Panc1 (cell line): ENCODE results near the gene AP3D1. TPM values are rescaled to one million over a fixed set of nuclear protein-coding genes. Genes with fewer than 3 reads are reported as not detected.

Source experiments
- ATAC-seq: fragments of 200-7000 bp; cut with Tn5 transposase; 2 replicates; pipeline ENCODE4 v1.9.1; 2020; ENCODE audit warnings: mild to moderate bottlenecking, moderate library complexity
- BruUV-seq: library from RNA; stranded (reverse); fragments of 400-500 nt; replicated peaks from 2 replicates; lab custom pipeline; 2021; lab: Mats Ljungman, UMichigan
- CTCF ChIA-PET: fragments of 300-600 bp; sonication (Branson Sonifier 250); formaldehyde crosslinking; loops from one replicate; lab custom pipeline; 2022; ENCODE audit warnings: antibody characterized with exemption; lab: Charles Lee
- POLR2A ChIA-PET: fragments of 300-600 bp; sonication (Branson Sonifier 250); formaldehyde crosslinking; loops from one replicate; lab custom pipeline; 2022; ENCODE audit warnings: antibody characterized with exemption; lab: Charles Lee
- DNase-seq: peaks from one replicate; pipeline ENCODE4 v3.0.0-alpha.2; 2010; ENCODE audit warnings: low read depth, low spot score
- H3K27ac ChIP-seq: 2 replicates; pipeline ENCODE4 v1.5.1; 2011; ENCODE audit warnings: mild to moderate bottlenecking, low read length, inconsistent platforms
- H3K27me3 ChIP-seq: fragments of 200-500 bp; sonication (Bioruptor generic); 2 replicates; pipeline ENCODE4 v1.6.0; 2014; ENCODE audit warnings: low read length, inconsistent platforms; ENCODE audit not compliant: control insufficient read depth, insufficient read depth
- H3K36me3 ChIP-seq: fragments of 200-500 bp; sonication (Bioruptor generic); 2 replicates; pipeline ENCODE4 v1.5.1; 2014; ENCODE audit warnings: inconsistent platforms, mild to moderate bottlenecking, low read length, moderate library complexity; ENCODE audit not compliant: control insufficient read depth, insufficient read depth
- H3K4me1 ChIP-seq: 2 replicates; pipeline ENCODE4 v1.5.1; 2011; ENCODE audit warnings: inconsistent platforms, mild to moderate bottlenecking, low read length, moderate library complexity; ENCODE audit not compliant: control insufficient read depth, insufficient read depth
- H3K4me3 ChIP-seq, 2 experiments: 2 replicates each; pipeline ENCODE4 v1.5.1; 2011 to 2012; ENCODE audit warnings: low read depth in 2 of 2, low read length in 2 of 2, mild to moderate bottlenecking in 2 of 2, inconsistent platforms in 1 of 2, moderate library complexity in 1 of 2
- H3K9me3 ChIP-seq: fragments of 200-500 bp; sonication (Bioruptor generic); 2 replicates; pipeline ENCODE4 v1.5.1; 2014; ENCODE audit warnings: low read depth, mild to moderate bottlenecking, inconsistent platforms, low read length, moderate library complexity; ENCODE audit not compliant: control insufficient read depth, insufficient read depth
- POLR2AphosphoS5 ChIP-seq: IDR thresholded peaks from 2 replicates; pipeline ENCODE4 v1.6.1; 2012; ENCODE audit warnings: mild to moderate bottlenecking, low read depth, low read length, moderate library complexity
- SIN3A ChIP-seq: IDR thresholded peaks from 2 replicates; pipeline ENCODE4 v1.6.1; 2012; ENCODE audit warnings: low read depth, mild to moderate bottlenecking, low read length, moderate library complexity, borderline replicate concordance; ENCODE audit not compliant: insufficient read depth
- TCF7L2 ChIP-seq: IDR thresholded peaks from 2 replicates; pipeline ENCODE4 v1.6.1; 2011; ENCODE audit warnings: mild to moderate bottlenecking, low read depth, low read length, inconsistent platforms
- in situ Hi-C: cut with HindIII; loops from 2 replicates; pipeline ENCODE4 v1.10.0; 2016; ENCODE audit warnings: low sequenced_read_pairs, low pct_unique_long_range_greater_than_20kb
- intact Hi-C: fragments of 100-400 bp; cut with micrococcal nuclease; formaldehyde crosslinking; loops from one replicate; pipeline ENCODE4 v1.10.0; 2022; ENCODE audit not compliant: unreplicated experiment
- total RNA-seq: library from RNA; stranded (reverse); gene quantifications from one replicate; pipeline ENCODE4 v1.2.1, GENCODE V29; 2021; ENCODE audit not compliant: unreplicated experiment
- TF ChIP-seq, protein P1 (sequence below), 2 experiments: IDR thresholded peaks; 2 replicates each; pipeline ENCODE4 v1.6.1; 2011 to 2012; ENCODE audit warnings: low read depth in 2 of 2, control low read depth in 1 of 2, low read length in 1 of 2, mild to moderate bottlenecking in 1 of 2, moderate library complexity in 1 of 2; ENCODE audit not compliant: insufficient read depth in 1 of 2
- TF ChIP-seq, protein P2 (sequence below): fragments of 450-650 bp; IDR thresholded peaks from 2 replicates; pipeline ENCODE4 v1.5.1; 2017; ENCODE audit warnings: mild to moderate bottlenecking

AP3D1 gene
- total RNA-seq, 1 experiment from 2014 or later: 167 TPM

DNA sequence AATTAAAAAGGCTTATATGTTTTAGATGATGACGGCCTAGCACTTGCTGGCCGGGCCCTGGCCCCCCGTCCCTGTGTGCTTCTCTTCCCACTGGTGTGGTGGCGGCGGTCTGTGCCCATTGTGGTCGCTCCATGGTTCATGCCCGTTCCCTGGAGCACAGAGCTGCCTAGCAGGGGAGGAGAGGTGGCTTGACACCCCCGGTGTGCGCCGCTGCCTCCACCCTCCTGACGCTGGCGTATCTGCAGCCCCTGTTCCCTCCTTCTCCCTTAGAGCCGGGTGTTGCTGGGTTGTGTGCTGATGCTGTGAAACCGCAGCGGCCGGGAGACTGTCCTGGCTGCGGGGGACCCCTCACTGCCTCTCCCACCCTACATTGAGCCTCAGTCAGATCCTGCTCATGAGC, 41.5 kb upstream of the AP3D1 start:
- DNase-seq (no peak), ATAC-seq (no peak)
- no peaks in the 10 kb centered on the region for H3K27me3 ChIP-seq
- no TSS peak for BruUV-seq
- no peak overlapping the region for H3K27ac ChIP-seq
- ChIA-PET POLR2A (no interaction called here), CTCF (no interaction called here)
- H3K36me3 ChIP-seq: no peaks in the 10 kb centered on the region; the same call in 1 of the 2 replicates
- intact Hi-C loops: no loop called here
- in situ Hi-C loops: no loop called here
- H3K9me3 ChIP-seq: no peaks in the 10 kb centered on the region
- H3K4me3 ChIP-seq: no peak overlapping the region
- TF ChIP-seq, protein P1, sequence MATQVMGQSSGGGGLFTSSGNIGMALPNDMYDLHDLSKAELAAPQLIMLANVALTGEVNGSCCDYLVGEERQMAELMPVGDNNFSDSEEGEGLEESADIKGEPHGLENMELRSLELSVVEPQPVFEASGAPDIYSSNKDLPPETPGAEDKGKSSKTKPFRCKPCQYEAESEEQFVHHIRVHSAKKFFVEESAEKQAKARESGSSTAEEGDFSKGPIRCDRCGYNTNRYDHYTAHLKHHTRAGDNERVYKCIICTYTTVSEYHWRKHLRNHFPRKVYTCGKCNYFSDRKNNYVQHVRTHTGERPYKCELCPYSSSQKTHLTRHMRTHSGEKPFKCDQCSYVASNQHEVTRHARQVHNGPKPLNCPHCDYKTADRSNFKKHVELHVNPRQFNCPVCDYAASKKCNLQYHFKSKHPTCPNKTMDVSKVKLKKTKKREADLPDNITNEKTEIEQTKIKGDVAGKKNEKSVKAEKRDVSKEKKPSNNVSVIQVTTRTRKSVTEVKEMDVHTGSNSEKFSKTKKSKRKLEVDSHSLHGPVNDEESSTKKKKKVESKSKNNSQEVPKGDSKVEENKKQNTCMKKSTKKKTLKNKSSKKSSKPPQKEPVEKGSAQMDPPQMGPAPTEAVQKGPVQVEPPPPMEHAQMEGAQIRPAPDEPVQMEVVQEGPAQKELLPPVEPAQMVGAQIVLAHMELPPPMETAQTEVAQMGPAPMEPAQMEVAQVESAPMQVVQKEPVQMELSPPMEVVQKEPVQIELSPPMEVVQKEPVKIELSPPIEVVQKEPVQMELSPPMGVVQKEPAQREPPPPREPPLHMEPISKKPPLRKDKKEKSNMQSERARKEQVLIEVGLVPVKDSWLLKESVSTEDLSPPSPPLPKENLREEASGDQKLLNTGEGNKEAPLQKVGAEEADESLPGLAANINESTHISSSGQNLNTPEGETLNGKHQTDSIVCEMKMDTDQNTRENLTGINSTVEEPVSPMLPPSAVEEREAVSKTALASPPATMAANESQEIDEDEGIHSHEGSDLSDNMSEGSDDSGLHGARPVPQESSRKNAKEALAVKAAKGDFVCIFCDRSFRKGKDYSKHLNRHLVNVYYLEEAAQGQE (IDR thresholded peaks at IDR 0.05; ENCODE audit: insufficient read depth in 1 of 2, low read depth in 2 of 2, low read length in 1 of 2): no peak
- H3K4me1 ChIP-seq: no peaks in the 10 kb centered on the region

DNA sequence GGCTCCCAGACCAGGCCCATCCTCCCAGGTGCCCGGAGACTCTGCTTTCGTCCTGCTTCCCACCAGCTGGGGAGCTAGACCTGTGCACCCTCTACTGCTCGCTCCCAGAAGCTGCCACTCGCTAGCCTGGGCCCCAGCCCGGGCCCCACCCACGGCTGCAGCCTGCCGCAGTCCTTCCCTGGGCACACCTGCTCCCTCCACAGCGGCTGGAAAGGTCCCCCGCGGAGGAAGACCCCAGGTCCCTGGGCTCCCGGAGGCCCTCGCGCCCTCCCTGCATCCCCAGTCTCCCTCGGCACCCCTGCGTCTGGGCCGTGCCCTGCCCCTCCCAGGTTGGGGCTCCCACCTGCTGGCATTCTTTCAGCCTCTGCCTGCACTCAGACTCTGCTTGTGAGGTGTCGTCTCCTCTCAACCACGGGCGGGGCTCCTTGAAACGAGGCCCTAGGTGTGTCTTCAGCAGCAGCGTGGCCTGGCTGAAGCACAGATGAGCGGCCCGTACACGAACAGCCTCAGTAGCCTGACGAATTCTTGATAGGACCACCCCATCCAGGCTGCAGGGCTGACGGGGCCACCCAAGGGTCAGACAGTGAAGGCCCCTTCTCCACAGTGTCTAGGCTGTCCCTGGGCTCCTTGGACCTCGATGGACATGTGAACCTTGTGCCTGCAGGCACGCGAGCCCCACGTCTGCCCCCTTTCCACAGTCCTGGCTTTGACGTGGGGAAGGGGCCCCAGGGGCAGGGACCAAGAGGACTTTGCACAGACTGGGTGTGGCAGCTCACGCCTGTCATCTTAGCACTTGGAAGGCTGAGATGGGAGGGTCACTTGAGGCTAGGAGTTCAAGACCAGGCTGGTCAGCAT, 40.3 kb upstream of the AP3D1 start:
- no peak overlapping the region for H3K4me3 ChIP-seq
- no peak for DNase-seq
- ChIA-PET CTCF (no interaction called here), POLR2A (no interaction called here)
- H3K4me1 ChIP-seq: no peaks in the 10 kb centered on the region
- no peak overlapping the region for H3K27ac ChIP-seq
- TF ChIP-seq, protein P2, sequence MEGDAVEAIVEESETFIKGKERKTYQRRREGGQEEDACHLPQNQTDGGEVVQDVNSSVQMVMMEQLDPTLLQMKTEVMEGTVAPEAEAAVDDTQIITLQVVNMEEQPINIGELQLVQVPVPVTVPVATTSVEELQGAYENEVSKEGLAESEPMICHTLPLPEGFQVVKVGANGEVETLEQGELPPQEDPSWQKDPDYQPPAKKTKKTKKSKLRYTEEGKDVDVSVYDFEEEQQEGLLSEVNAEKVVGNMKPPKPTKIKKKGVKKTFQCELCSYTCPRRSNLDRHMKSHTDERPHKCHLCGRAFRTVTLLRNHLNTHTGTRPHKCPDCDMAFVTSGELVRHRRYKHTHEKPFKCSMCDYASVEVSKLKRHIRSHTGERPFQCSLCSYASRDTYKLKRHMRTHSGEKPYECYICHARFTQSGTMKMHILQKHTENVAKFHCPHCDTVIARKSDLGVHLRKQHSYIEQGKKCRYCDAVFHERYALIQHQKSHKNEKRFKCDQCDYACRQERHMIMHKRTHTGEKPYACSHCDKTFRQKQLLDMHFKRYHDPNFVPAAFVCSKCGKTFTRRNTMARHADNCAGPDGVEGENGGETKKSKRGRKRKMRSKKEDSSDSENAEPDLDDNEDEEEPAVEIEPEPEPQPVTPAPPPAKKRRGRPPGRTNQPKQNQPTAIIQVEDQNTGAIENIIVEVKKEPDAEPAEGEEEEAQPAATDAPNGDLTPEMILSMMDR: no peak
- no peak for TF ChIP-seq TCF7L2
- TF ChIP-seq SIN3A: no peak
- TF ChIP-seq, protein P1 (IDR thresholded peaks at IDR 0.05; ENCODE audit: insufficient read depth in 1 of 2, low read depth in 2 of 2, low read length in 1 of 2): no peak
- TF ChIP-seq POLR2AphosphoS5: no peak
- no peaks in the 10 kb centered on the region for H3K27me3 ChIP-seq
- H3K36me3 ChIP-seq: no peaks in the 10 kb centered on the region; the same call in none of the 2 replicates
- intact Hi-C loops (no loop called here), in situ Hi-C loops (no loop called here)
- BruUV-seq: no TSS peak
- H3K9me3 ChIP-seq: no peaks in the 10 kb centered on the region
- 0 out of 2 replicates have a peak, but pooled peaks have one; percentile 5 for ATAC-seq
